HG02981 (cell line): Measurements from ENCODE around the gene CCDC178.
"Not testable (repeated sequence)": the region's sequence is repeated elsewhere in the genome, so short reads cannot be mapped to it uniquely, and the experiment has no call there.

ENCODE experiments used
- ATAC-seq: cut with Tn5 transposase; IDR thresholded peaks from one replicate; pipeline ENCODE4 v1.9.1; 2021; ENCODE audit warnings: mild to moderate bottlenecking, moderate library complexity; ENCODE audit not compliant: unreplicated experiment

Gene CCDC178

DNA sequence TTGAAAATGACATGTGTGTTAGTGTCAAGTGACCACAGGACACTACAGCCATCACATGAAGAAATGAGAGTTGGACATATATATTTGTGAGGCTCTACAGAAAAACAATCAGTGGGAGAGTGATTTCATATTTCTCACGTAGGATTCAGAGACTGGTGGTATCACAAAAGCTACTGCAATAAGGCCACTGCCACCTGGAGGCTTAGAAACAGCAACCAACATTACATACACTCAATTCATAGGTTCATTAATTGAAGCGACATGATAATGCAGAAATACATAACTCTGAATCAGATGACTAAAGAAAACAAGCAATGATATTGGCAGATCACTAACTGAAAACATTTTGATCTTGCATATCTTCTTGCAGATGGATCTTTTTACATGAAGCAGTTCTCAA lies 419.6 kb downstream of the CCDC178 start:
- no peak for ATAC-seq

DNA sequence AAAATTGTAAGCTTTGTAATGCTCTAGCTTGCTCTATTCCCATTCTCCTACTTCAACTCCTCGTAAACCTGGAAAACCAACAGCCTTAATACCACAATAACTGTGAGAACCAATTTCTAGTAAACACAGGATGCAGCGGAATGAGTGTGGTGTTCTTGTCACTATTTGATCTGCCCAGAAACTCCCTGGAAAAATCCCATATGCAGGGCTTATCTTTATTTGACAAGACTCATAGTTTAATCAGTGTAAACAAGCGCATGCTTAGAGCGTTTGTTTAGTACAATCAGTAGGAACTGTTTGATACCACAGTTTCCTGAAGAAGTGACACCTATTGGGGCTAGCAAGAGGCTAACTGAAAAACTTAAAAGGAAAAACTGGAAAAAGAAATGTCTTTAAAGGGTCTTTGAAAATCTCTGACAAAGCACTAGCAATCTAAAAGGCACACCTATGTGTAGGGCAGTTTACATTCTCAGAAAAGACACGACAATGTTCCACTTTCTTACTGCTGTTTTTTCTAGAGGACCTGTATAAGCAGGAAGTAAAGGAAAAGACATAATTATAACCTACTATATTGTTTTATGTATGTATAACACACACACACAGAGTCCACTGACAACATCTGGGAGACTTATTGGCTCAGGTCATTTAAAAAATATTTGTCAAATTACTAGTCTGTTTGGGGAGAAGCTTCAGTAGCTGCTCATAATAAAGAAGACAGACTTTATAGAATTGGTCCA lies 426.3 kb downstream of the CCDC178 start:
- ATAC-seq, result no peak

DNA sequence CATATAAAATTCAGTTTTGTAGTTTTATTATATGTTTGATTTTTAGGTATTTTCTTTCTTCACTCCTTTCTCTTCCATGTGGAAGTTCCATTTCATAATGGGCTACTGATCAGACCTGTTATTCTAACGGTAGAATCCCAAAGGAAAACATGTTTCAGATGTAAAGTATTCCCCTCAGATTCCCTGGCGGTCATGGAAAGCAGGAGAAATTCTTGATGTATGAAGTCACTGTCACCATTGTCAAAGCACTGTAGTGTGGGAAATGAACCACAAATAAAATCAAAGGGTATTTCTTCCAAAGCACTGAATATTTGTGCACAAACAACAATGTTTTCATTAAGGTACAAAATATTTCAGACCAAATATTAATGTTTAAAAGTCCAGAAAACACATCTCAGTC lies 430.4 kb downstream of the CCDC178 start:
- no peak for ATAC-seq

DNA sequence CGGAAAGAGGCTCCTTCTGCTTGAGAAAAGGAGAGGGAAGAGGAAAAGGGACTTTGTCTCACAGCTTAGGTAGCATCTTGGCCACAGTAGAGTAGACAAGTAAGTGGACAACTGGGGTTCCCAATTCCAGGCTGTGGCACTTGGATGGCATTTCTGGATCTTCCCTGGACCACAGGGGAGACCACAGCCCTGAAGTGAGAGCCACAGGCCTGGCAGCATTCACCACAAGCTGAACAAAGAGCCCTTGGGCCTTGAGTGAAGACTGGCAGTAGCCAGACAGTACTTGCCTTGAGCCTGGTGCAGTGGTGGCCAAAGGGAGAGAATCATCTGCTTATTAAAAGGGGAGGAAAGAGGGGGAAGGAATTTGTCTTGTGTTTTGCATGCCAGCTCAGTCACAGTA lies 441.6 kb downstream of the CCDC178 start:
- ATAC-seq, result no peak

DNA sequence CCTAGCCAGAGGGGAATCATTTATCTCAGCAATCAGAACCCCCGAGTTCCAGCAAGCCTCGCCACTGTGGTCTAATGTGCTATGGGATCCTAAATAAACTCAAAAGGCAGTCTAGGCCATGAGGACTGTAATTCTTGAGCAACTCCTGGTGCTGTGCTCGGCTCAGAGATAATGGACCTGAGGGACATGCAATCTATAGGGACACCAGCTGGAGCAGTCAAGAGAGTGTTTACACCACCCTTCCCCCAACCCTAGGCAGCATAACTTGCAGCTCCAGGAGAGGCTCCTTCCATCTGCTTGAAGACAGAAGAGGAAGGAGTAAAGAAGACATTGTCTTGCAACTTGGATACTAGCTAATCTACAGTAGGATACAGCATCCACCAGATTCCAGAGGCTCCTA lies 442.2 kb downstream of the CCDC178 start:
- ATAC-seq, result no peak

DNA sequence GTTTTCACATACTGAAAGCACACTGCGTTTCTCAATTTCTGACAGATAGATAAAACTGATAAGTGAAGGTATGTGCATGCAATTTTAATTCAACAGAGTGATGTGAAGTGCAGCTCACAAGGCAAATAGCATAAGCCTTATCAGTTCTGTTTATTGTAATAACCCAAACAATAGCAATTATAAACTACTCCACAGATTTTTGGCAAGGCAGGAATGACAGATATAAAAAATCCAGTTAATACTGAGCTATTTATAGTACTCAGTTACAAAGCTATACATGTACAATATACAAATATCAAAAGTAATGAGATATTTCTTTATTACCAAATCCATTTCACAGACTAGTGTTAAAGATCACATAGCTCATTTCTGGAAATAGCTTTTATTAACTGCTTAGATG lies 456.8 kb downstream of the CCDC178 start:
- ATAC-seq, result no peak

DNA sequence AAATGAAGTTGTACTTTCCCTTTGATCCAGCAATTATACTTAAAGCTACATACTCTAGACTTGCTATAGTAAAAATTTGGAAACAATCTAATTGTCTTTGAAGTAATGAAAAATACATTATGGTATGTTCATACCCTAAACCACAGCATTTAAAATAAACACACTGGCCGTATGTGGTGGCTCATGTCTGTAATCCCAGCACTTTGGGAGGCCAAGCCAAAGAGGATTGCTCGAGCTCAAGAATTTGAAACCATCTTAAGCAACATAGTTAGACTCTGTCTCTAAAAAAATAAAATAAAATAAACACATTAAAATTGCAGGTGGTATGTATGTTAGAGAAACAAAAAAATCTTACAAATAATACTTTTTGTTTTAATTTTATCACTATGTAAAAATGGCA lies 459.6 kb downstream of the CCDC178 start:
- ATAC-seq, result no peak

DNA sequence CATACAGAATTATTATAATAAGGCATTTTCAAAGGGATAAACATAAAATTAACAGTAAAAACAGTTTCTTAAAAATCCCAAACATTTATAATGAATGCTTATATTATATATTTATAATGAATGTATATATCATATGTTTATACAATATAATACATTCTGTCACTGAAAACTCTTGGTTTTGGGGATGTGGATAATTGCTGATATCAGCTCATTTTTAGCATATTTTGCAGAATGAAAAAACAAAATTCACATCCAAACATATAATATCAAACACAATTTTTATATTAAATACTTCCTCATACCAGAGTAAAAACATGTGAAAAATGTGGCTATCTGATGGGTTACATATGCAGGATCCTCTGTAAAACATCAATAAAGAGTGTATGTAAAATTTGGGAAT lies 465.0 kb downstream of the CCDC178 start:
- ATAC-seq, result no peak

DNA sequence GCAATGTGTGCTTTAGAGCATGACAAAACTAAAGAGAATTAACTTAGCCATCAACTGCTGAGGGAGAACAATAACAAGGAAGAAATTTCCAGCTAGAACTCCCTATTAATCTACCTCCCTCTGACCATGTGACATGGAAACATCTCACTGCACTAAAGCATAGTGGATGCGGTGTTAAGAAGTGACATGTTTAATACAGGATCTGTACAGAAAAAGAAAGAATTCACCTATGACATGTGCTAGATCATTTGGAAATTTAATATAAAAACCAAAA lies 465.4 kb downstream of the CCDC178 start:
- no peak for ATAC-seq

DNA sequence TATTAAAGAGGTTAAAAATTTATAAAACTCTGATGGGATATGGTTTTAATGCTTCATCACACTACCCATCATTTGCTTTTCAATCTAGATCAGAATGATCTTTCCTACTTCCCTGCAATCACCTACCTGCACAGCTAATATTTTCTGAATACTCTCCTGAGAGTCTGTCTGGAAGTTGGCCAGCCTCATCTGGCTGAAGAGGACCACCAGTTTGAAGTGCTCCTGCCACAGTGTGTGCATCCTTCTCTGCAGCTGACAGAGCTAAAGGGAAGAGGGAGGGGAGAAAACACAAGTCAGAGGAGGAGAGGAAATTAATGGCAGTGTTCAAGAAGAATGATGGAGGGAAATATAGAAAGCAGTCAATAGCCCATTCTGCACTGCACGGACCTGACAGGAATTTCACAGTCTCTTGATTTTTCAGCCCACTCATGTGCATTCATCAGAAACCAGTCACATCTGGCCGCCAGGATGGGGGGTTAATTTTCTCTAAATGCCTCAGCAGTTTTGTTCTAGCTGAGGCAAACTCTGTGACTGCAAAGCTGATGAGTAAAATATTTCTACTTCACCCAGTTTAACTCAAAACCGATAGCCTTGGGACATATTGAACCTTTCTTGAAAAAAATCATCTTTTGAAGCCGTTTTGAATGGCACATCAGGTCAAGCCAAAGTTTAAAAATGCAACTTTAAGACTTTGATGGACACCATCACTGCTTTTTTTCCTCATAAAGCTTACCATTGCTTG lies 465.9 kb downstream of the CCDC178 start:
- ATAC-seq, result peak; percentile 79

DNA sequence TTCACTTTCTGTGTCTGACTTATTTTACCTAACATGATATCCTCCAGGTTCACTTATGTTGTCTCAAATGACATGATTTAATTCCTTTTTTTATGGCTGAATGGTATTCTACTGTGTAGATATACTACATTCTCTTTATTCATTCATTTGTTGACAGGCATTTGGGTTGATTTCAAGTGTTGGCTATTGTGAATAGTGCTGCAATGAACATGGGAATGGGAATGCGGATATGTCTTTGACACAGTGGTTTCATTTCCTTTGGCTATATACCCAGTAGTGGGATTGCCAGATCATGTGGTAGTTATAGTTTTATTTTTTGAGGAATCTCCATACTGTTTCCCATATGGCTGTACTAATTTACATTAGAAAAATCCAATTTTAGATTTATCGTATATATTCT lies 472.3 kb downstream of the CCDC178 start:
- ATAC-seq, result no peak

DNA sequence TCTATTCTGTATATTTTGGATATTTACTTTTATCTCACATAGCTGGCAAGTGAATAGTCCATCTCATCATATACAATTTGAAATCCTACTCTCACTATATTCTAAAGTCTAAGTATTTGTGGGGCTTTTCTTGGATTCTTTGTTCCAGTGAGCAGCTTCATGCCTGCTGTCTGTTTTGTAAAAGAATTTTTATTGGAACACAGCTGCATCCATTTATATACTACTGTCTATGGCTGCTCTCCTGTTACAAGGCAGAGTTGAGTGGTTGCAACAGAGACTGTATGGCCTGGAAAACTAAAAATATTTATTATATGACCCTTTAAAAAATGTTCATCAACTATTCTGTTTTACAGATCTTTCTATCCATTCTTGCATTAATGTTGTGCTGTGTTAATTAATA lies 474.4 kb downstream of the CCDC178 start:
- ATAC-seq, result no peak

DNA sequence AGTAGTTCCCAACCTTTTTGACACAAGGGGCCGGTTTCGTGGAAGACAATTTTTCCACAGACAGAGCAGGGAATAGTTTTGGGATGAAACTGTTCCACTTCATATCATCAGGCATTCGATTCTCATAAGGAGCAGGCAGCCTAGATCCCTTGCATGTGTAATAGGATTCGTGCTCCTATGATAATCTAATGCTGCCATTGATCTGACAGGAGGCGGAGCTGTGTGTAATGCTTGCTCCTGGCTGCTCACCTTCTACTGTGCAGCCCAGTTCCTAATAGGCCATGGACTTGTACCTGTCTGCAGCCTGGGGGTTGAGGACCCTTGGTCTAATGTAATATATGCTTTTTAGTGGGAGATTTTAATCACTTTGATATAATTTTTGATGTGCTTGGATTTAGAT lies 479.0 kb downstream of the CCDC178 start:
- no peak for ATAC-seq

DNA sequence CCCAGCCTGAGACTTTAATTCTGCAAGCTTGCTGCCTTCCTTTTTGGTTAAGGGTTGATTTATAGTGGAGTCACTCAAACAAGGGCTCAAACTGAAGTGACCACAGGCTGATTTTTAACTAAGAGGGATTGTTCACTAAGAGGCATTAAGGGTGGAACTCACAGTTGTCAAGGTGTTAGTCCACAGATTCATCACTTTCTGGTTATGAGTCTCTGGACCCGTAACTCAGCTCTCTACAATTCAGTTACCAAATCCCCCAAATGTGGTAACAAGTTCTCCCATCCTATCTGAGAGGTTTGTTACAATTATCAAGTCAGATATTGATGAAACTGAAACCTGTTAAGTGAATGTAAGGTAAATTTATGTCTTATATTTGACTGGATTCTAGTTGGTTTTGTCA lies 481.8 kb downstream of the CCDC178 start:
- ATAC-seq, result peak; percentile 80

DNA sequence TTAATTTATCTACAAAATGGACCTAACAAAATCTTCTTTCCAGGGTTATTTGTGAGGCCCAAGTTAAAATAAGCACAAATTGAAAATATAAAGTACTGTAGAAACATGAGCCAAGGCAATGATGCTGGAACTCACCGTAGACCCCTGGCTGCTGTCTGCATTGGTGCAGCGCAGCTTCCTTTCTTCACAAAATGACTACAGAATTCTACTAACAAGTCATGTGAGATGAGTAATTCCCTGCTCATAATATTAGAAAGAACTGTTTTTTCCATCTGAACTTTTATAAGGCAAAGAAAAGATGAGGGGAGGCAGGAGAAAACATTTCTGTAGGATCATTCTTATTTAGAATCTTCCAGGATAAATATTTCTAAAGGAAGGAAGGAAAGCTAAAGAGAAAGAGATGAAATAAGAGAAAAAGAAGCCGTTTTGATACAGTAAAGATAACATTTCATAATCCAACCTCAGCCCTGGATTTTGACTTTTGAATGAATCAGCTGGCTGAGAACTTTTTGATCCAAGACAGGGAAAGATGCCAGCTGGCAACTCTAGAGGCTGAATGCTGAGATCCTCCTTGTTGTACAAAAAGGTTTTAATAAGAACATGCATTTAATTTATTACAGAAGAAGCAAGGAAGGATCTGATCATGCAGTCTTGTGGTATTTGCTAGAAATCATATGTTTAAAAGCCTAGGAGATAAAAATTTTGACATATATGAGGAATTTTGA lies 483.8 kb downstream of the CCDC178 start:
- ATAC-seq, result no peak

DNA sequence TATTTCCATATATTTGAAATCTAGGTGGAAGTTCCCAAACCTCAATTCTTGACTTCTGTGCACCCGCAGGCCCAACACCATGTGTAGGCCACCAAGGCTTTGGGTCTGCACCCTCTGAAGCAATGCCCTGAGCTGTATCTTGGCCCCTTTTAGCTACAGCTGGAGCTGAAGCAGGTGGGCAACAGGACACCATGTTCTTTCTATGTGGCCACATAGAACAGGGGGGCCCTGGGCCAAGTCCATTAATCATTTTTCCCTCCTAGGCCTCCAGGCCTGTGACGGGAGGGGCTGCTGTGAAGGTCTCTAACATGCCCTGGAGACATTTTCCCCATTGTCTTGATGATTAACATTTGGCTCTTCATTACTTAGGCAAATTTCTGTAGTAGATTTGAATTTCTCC lies 488.2 kb downstream of the CCDC178 start:
- not testable (repeated sequence) for ATAC-seq

DNA sequence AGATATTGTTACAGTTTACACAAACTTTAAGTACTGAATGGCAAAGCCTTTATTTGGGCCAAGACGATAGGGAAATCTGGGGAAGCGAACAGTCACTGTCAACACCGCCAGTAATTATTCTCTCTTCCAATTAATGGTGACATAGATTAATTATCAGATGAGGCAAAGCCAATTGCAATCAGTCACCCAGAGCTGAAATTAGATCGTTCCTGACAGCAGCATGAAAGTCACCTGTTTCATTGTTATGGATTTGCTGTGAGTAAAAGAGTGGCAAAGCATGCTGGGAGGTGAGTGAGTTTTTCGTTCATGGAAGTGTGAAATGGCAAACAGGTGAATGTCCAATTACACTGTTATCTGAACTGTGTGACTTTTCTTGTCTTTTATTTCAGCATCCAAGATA lies 502.9 kb downstream of the CCDC178 start:
- ATAC-seq, result no peak

DNA sequence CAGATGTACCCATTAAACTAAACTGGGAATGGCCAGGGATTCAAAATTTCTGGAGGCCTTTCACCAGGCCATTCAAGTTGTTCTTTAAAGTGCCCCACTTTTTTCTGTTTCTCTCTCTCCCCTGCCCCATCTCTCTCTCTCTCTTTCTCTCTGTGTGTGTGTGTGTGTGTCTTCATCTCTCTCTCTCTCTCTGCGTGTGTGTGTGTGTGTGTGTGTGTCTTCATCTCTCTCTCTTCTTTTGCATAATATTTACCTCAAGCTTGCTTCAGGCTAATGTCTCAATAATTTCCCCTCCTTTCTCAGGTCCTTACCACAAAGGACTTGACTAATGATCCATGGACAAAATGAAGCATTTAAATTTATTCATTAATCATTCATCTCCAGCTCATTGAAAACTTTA lies 503.5 kb downstream of the CCDC178 start:
- ATAC-seq, result no peak

DNA sequence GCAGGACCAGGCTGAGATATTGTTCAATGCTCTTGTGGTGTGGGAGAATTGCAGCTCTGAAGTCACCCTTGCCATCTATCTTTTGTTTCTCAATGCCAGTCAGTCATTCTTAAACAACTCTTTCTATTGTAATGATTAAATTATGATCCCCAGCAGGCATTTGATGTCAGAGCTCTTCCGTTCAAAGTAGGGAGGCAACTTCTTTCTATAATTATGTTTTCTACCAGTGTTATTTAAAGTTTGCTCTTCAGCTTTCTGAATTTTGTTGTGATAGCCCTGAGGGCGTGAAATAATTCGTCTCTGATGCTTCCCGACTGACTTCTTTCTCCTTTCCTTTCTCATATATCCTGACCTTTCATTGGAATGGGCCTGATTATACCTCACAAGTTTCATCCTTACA lies 506.3 kb downstream of the CCDC178 start:
- ATAC-seq, result no peak

DNA sequence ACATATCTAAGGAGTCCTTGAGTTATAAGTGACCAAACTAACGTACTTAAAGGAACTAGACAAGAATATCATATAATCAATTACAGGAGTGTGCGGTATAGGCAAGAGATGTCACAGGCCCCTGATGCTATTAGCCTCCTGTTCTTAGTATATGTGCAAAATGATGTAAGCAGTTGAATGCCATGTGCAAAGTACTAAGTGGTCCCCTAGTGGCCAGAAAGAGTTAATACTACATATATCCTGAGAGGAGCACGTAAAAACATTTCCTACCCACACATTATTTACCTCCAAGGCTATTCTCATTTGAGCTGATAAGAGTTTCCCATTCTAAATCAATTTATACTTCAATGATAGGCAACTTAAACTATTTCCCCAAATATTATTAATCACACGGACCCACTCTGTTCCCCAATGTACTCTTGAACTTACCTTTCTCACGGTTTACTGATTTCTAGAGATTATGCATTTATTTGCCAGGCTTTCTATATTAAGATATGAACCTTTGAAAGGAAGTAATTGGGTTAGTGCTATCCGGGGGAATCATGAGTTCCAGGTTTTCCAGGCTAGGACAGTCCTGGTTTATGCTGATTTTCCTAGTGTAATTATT lies 509.7 kb downstream of the CCDC178 start:
- ATAC-seq, result peak; percentile 99

DNA sequence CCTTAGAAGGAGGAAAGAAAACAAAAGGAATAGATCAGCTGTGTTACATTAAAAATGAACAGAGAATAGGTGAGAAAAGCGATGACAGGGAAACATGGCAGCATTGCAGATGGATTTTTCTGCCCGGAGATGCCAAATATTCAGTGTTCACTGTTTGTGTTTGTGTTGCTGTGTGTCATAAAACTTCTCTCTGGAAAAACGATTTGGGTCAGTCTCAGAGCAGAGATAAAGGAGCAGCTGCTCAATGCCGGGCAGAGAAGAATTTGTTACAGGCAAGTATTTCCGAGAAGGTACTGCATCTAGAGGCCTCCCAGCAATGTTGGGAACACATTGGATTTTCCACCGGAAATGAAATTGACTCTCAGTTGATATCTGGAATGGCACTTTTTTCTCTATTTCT lies 511.3 kb downstream of the CCDC178 start:
- ATAC-seq, result no peak

DNA sequence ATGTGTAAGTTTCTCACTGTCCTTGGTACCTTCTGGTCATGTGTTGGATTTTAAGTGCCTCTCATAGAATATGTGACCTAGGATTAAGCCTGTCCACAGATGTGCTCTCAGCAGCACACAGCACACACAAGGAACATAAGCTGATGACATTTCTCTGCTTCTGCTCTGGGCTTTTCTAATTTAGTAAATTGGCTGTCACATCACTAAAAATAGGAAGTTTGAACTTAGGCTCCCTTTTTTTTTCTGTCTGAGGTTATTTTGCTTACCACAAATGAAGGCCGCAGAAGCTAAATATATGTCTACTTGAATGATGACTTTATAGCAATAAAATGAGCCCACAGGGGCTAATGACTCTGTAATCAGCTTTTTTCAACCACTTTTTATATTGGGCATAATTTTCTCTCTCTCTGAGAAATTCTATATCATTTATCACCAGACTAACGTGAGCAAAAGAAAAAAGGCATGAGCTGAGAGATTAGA lies 517.5 kb downstream of the CCDC178 start:
- no peak for ATAC-seq
